ENCODE results near the gene GRIK3.
"Not testable (repeated sequence)": the region's sequence is repeated elsewhere in the genome, so short reads cannot be mapped to it uniquely, and the experiment has no call there.

GRIK3 gene
- total RNA-seq = 0 to 0.07 reads per million in 2 donors

- no peak for DNase-seq
Observed at GRCh38 chr1:37034121-37035013, at the start of gene GRIK3. TSS of gene GRIK3 (minus strand) at chr1:37034515. CDS start at chr1:37034108, 407 bp downstream.

- DNase-seq = no peak
Observed at GRCh38 chr1:37084013-37084412, 49.7 kb upstream of the GRIK3 start.

GRCh38 chr1:37083603-37084002 lies 49.3 kb upstream of the GRIK3 start:
- DNase-seq = no peak

GRCh38 chr1:37080296-37080986 lies 46.1 kb upstream of the GRIK3 start:
- not testable (repeated sequence) for DNase-seq

GRCh38 chr1:37078866-37079265 lies 44.6 kb upstream of the GRIK3 start:
- no peak for DNase-seq

- no peak for DNase-seq
Observed at GRCh38 chr1:37076168-37076567, 41.9 kb upstream of the GRIK3 start.

GRCh38 chr1:37073854-37074379 lies 39.6 kb upstream of the GRIK3 start:
- DNase-seq = no peak

GRCh38 chr1:37073152-37073853 lies 39.0 kb upstream of the GRIK3 start:
- no peak for DNase-seq

GRCh38 chr1:37071829-37072228 lies 37.5 kb upstream of the GRIK3 start:
- no peak for DNase-seq

- no peak for DNase-seq
Observed at GRCh38 chr1:37070126-37070525, 35.8 kb upstream of the GRIK3 start.

GRCh38 chr1:37069406-37069805 lies 35.1 kb upstream of the GRIK3 start:
- DNase-seq = no peak

GRCh38 chr1:37068897-37069296 lies 34.6 kb upstream of the GRIK3 start:
- no peak for DNase-seq

GRCh38 chr1:37068260-37068659 lies 33.9 kb upstream of the GRIK3 start:
- DNase-seq = no peak

GRCh38 chr1:37064039-37064438 lies 29.7 kb upstream of the GRIK3 start:
- DNase-seq = no peak

GRCh38 chr1:37059346-37059745 lies 25.0 kb upstream of the GRIK3 start:
- no peak for DNase-seq

GRCh38 chr1:37058424-37058988 lies 24.2 kb upstream of the GRIK3 start:
- DNase-seq = no peak

- DNase-seq = no peak
Observed at GRCh38 chr1:37056325-37056724, 22.0 kb upstream of the GRIK3 start.

GRCh38 chr1:37055631-37056030 lies 21.3 kb upstream of the GRIK3 start:
- no peak for DNase-seq

- DNase-seq = no peak
Observed at GRCh38 chr1:37053173-37053572, 18.9 kb upstream of the GRIK3 start.

GRCh38 chr1:37052120-37052519 lies 17.8 kb upstream of the GRIK3 start:
- no peak for DNase-seq

GRCh38 chr1:37051346-37051745 lies 17.0 kb upstream of the GRIK3 start:
- no peak for DNase-seq

GRCh38 chr1:37047542-37047941 lies 13.2 kb upstream of the GRIK3 start:
- DNase-seq = no peak

- DNase-seq = no peak
Observed at GRCh38 chr1:37043101-37043500, 8.8 kb upstream of the GRIK3 start.
